H1 (cell line): ENCODE results near the gene CD300LG. TPM values are rescaled to one million over a fixed set of nuclear protein-coding genes. Genes with fewer than 3 reads are reported as not detected.

Source experiments
- ASH2L ChIP-seq: fragments of 200-600, 300-600 bp; sonication (generic); IDR thresholded peaks from one replicate; pipeline ENCODE4 v1.7.1; 2017; ENCODE audit warnings: low read length
- BCL11A ChIP-seq, 2 experiments: IDR thresholded peaks; one replicate each; pipeline ENCODE4 v1.6.1; 2011; ENCODE audit warnings: low read depth in 2 of 2, low read length in 2 of 2, mild to moderate bottlenecking in 2 of 2
- GABPA ChIP-seq: IDR thresholded peaks from 2 replicates; pipeline ENCODE4 v1.6.1; 2011; ENCODE audit warnings: mild to moderate bottlenecking, low read length, moderate library complexity, borderline replicate concordance; ENCODE audit not compliant: insufficient read depth
- POLR2A ChIP-seq, 2 experiments: IDR thresholded peaks; 1 replicate in 1 of 2; 2 replicates in 1 of 2; pipeline ENCODE4 v1.6.1; 2011; ENCODE audit warnings: low read depth in 2 of 2, low read length in 2 of 2, mild to moderate bottlenecking in 2 of 2; ENCODE audit errors: control extremely low read depth in 1 of 2
- RXRA ChIP-seq: IDR thresholded peaks from 2 replicates; pipeline ENCODE4 v1.6.1; 2011; ENCODE audit warnings: low read depth, mild to moderate bottlenecking, low read length, moderate library complexity; ENCODE audit not compliant: insufficient read depth
- polyA plus RNA-seq, 7 experiments: library from polyadenylated mRNA; depleted of rRNA in 3 of 7; stranded (reverse) in 5 of 7; unstranded in 2 of 7; fragments of >200 nt in 5 of 7; fragments of 200-250 nt in 2 of 7; gene quantifications; 1 replicate in 5 of 7; 2 replicates in 1 of 7; 4 replicates in 1 of 7; pipeline versions ENCODE4 v1.2.1 to v1.2.3, GENCODE V29; 2011 to 2013; ENCODE audit warnings: missing spikeins in 2 of 7, mixed read lengths in 2 of 7
- total RNA-seq: library from RNA; stranded (reverse); fragmentation: NEBNext Ultra II Directional; extraction: Animal tissue kit (Norgen Biotek cat#: 25700); gene quantifications from 2 replicates; pipeline ENCODE4 v1.2.1, GENCODE V29; 2021

CD300LG gene
- total and polyA plus RNA-seq, 2 of the 8 experiments (the other 6 are each of a cell fraction or from before 2014, with no cell fraction given) = 0.06 TPM; not detected in 1

GRCh38 chr17:43855061-43855460, 8.1 kb downstream of the CD300LG start (continued):
- TF ChIP-seq RXRA (no peak), BCL11A (IDR thresholded peaks at IDR 0.05; ENCODE audit: low read depth in 2 of 2, low read length in 2 of 2) (no peak), POLR2A (IDR thresholded peaks at IDR 0.05; ENCODE audit: control extremely low read depth in 1 of 2, low read depth in 2 of 2, low read length in 2 of 2) (no peak), GABPA (no peak), ASH2L (no peak)
